Keratinocyte (primary cell): ENCODE measurements around the gene SMC3. TPM values are rescaled to one million over a fixed set of nuclear protein-coding genes. Genes with fewer than 3 reads are reported as not detected.

Source experiments
- DNase-seq: peaks from one replicate; pipeline ENCODE4 v3.0.0-alpha.2; 2011; ENCODE audit warnings: low read depth, missing footprints, low spot score
- FAIRE-seq: peaks from 2 replicates; lab custom pipeline; 2011; peaks lifted over from hg19 to GRCh38; lab: Jason Lieb, UNC
- H2AFZ ChIP-seq: 2 replicates; pipeline ENCODE4 v1.6.0; 2012; ENCODE audit warnings: low read length, control low read depth, inconsistent platforms; ENCODE audit not compliant: control insufficient read depth
- H3K27ac ChIP-seq: 2 replicates; pipeline ENCODE4 v1.5.1; 2011; ENCODE audit warnings: low read length; ENCODE audit not compliant: control insufficient read depth, insufficient read depth
- H3K27me3 ChIP-seq: 3 replicates; pipeline ENCODE4 v1.6.0; 2011; ENCODE audit warnings: low read length; ENCODE audit not compliant: control insufficient read depth, insufficient read depth; ENCODE audit errors: extremely low read depth
- H3K36me3 ChIP-seq, 2 experiments: 2 replicates in 1 of 2; 3 replicates in 1 of 2; pipeline ENCODE4 v1.5.1; 2011; ENCODE audit warnings: low read length in 2 of 2, mild to moderate bottlenecking in 1 of 2; ENCODE audit not compliant: control insufficient read depth in 2 of 2, insufficient read depth in 2 of 2; ENCODE audit errors: extremely low read depth in 1 of 2
- H3K4me1 ChIP-seq: 3 replicates; pipeline ENCODE4 v1.5.1; 2011; ENCODE audit warnings: low read length; ENCODE audit not compliant: control insufficient read depth, insufficient read depth; ENCODE audit errors: extremely low read depth
- H3K4me2 ChIP-seq: 3 replicates; pipeline ENCODE4 v1.6.0; 2011; ENCODE audit warnings: low read depth, low read length; ENCODE audit not compliant: control insufficient read depth, insufficient read depth; ENCODE audit errors: extremely low read depth
- H3K4me3 ChIP-seq, 3 experiments: fragments of 200-600 bp in 1 of 3; sonication (generic) in 1 of 3; 2 replicates in 2 of 3; 3 replicates in 1 of 3; pipeline ENCODE4 v1.5.1; 2011 to 2016; ENCODE audit warnings: low read length in 3 of 3, mild to moderate bottlenecking in 3 of 3, control low read depth in 2 of 3, inconsistent platforms in 1 of 3, low read depth in 1 of 3, mixed read lengths in 1 of 3, mixed run types in 1 of 3, moderate library complexity in 1 of 3; ENCODE audit not compliant: control insufficient read depth in 2 of 3, insufficient read depth in 2 of 3; ENCODE audit errors: extremely low read depth in 1 of 3
- H3K79me2 ChIP-seq: 2 replicates; pipeline ENCODE4 v1.6.0; 2012; ENCODE audit warnings: low read length; ENCODE audit not compliant: control insufficient read depth, insufficient read depth
- H3K9ac ChIP-seq: 3 replicates; pipeline ENCODE4 v1.6.0; 2011; ENCODE audit warnings: low read length; ENCODE audit not compliant: control insufficient read depth, insufficient read depth; ENCODE audit errors: extremely low read depth
- H3K9me1 ChIP-seq: 3 replicates; pipeline ENCODE4 v1.6.0; 2011; ENCODE audit warnings: low read length; ENCODE audit not compliant: control insufficient read depth, insufficient read depth; ENCODE audit errors: extremely low read depth
- H3K9me3 ChIP-seq: 2 replicates; pipeline ENCODE4 v1.5.1; 2012; ENCODE audit warnings: low read depth, low read length; ENCODE audit not compliant: control insufficient read depth
- H4K20me1 ChIP-seq: 3 replicates; pipeline ENCODE4 v1.6.0; 2011; ENCODE audit warnings: low read length; ENCODE audit not compliant: control insufficient read depth, insufficient read depth; ENCODE audit errors: extremely low read depth
- CTCF ChIP-seq, 3 experiments: IDR thresholded peaks in 1 of 3; conservative IDR thresholded peaks in 1 of 3; optimal IDR thresholded peaks in 1 of 3; 2 replicates in 2 of 3; 3 replicates in 1 of 3; pipeline versions ENCODE3 to v1.5.1; 2011; ENCODE audit warnings: low read length in 3 of 3, mild to moderate bottlenecking in 3 of 3, moderate library complexity in 2 of 3, control low read depth in 1 of 3, inconsistent platforms in 1 of 3; ENCODE audit not compliant: insufficient read depth in 2 of 3; ENCODE audit errors: extremely low read depth in 1 of 3
- EZH2 ChIP-seq: IDR thresholded peaks from one replicate; pipeline ENCODE4 v1.6.1; 2012; ENCODE audit warnings: inconsistent platforms, mild to moderate bottlenecking, low read length, moderate library complexity
- dilution Hi-C: fragments of 300-500 bp; cut with MboI; formaldehyde crosslinking; loops from one replicate; pipeline ENCODE4 v1.7.0; 2020; ENCODE audit warnings: low sequenced_read_pairs; ENCODE audit not compliant: extremely low pct_ligation_motif_present
- polyA minus RNA-seq, 3 experiments: library from RNA; depleted of rRNA, polyadenylated mRNA; stranded (reverse); fragments of >200 nt; gene quantifications; 1 replicate in 1 of 3; 2 replicates in 1 of 3; 3 replicates in 1 of 3; pipeline ENCODE4 v1.2.3, GENCODE V29; 2011
- polyA plus RNA-seq, 5 experiments: library from polyadenylated mRNA; depleted of rRNA in 3 of 5; stranded (reverse) in 3 of 5; stranded (forward) in 1 of 5; unstranded in 1 of 5; fragments of >200 nt; gene quantifications; 1 replicate in 1 of 5; 2 replicates in 3 of 5; 3 replicates in 1 of 5; pipeline versions ENCODE4 v1.2.1 to v1.2.3, GENCODE V29; 2011 to 2012; ENCODE audit warnings: missing spikeins in 2 of 5, low read depth in 1 of 5, low replicate concordance in 1 of 5

The SMC3 gene
- polyA plus RNA-seq (6.2 to 16.3 TPM (median 12.2 TPM) in 3 replicates), polyA minus RNA-seq (1.8 to 8.1 TPM (median 2.2 TPM) in 3 replicates)
- polyA plus RNA-seq (2011; ENCODE audit: low read depth) = 76.4 TPM
- 6.2 and 9.8 TPM in 2 replicates for polyA plus RNA-seq (2011; cell fraction: cytosol; rRNA removed)
- polyA plus RNA-seq (2011; cell fraction: nucleus; rRNA removed) = 9.5 and 17.2 TPM in 2 replicates
- polyA plus RNA-seq (2012; ENCODE audit: low replicate concordance) = 15.1 and 21.7 TPM in 2 replicates
- 6.1 TPM for polyA minus RNA-seq (2011; cell fraction: cytosol; rRNA and poly(A)+ RNA removed)
- 4.3 and 7.1 TPM in 2 replicates for polyA minus RNA-seq (2011; cell fraction: nucleus; rRNA and poly(A)+ RNA removed)

GRCh38 chr10:110567201-110568054, at the start of gene SMC3:
SMC3 (plus strand) TSS chr10:110567695; CDS start chr10:110567817, 122 bp downstream.
- peaks cover 2 to 3% of the 10 kb centered on the region in 2 experiments for H3K36me3 ChIP-seq

GRCh38 chr10:110522365-110522988, 45.0 kb upstream of the SMC3 start:
- H3K4me1 ChIP-seq = peaks cover 29% of the 10 kb centered on the region
- H2AFZ ChIP-seq = no peak overlapping the region
- no peak overlapping the region for H3K9ac ChIP-seq
- no peaks in the 10 kb centered on the region for H3K79me2 ChIP-seq
- H3K9me3 ChIP-seq = no peaks in the 10 kb centered on the region
- peaks cover 0 to 4% of the 10 kb centered on the region in 2 experiments for H3K36me3 ChIP-seq
- no peaks in the 10 kb centered on the region for H3K9me1 ChIP-seq
- TF ChIP-seq CTCF (optimal IDR thresholded peaks at IDR 0.05 in 1 of 3, IDR thresholded peaks at IDR 0.05 in 1 of 3, conservative IDR thresholded peaks at IDR 0.05 in 1 of 3; ENCODE audit: extremely low read depth in 1 of 3, insufficient read depth in 2 of 3, low read length in 3 of 3) (no peak), EZH2 (no peak)
- FAIRE-seq (peak; percentile 93), DNase-seq (no peak)
- H4K20me1 ChIP-seq = peaks cover 3% of the 10 kb centered on the region
- no peak overlapping the region for H3K4me3 ChIP-seq
- dilution Hi-C loops = no loop called here
- H3K27me3 ChIP-seq = no peaks in the 10 kb centered on the region
- H3K27ac ChIP-seq = no peak overlapping the region
- H3K4me2 ChIP-seq = no peak overlapping the region

More at GRCh38 chr10:110567201-110568054, at the start of gene SMC3:
- H2AFZ ChIP-seq = peak within 1 kb of the TSS; percentile 98
- peak within 1 kb of the TSS; percentile 97 for H3K27ac ChIP-seq
- peaks cover 10% of the 10 kb centered on the region for H3K4me1 ChIP-seq
- no peaks in the 10 kb centered on the region for H3K9me1 ChIP-seq
- H3K9ac ChIP-seq = peak within 1 kb of the TSS; percentile 95
- H3K4me2 ChIP-seq = peak within 1 kb of the TSS; percentile 94
- FAIRE-seq (peak; percentile 94), DNase-seq (peak; percentile 38)
- no peak for TF ChIP-seq EZH2
- no peak for TF ChIP-seq CTCF (optimal IDR thresholded peaks at IDR 0.05 in 1 of 3, IDR thresholded peaks at IDR 0.05 in 1 of 3, conservative IDR thresholded peaks at IDR 0.05 in 1 of 3; ENCODE audit: extremely low read depth in 1 of 3, insufficient read depth in 2 of 3, low read length in 3 of 3)
- H3K9me3 ChIP-seq = no peaks in the 10 kb centered on the region
- no peaks in the 10 kb centered on the region for H4K20me1 ChIP-seq
- peak within 1 kb of the TSS; percentile 89 to 98 (median 90) for H3K4me3 ChIP-seq
- dilution Hi-C loops = loop anchor here (25.0 kb wide), 1 partner anchor 255 kb away; the partner anchor contains the start of gene SMNDC1
- no peaks in the 10 kb centered on the region for H3K27me3 ChIP-seq
- H3K79me2 ChIP-seq = peaks cover 45% of the 10 kb centered on the region
